Neutrophil (primary cell): ENCODE results near the gene NEU3.
"Not testable (repeated sequence)": the region's sequence is repeated elsewhere in the genome, so short reads cannot be mapped to it uniquely, and the experiment has no call there.

Experiments used
- H3K27ac ChIP-seq: fragments of 200-600 bp; sonication (generic); 2 replicates; pipeline ENCODE4 v1.5.1; 2016; ENCODE audit warnings: mild to moderate bottlenecking, moderate library complexity
- H3K27me3 ChIP-seq: fragments of 200-600 bp; sonication (generic); 2 replicates; pipeline ENCODE4 v1.6.0; 2016; ENCODE audit warnings: mild to moderate bottlenecking
- H3K36me3 ChIP-seq: fragments of 200-600 bp; sonication (generic); 2 replicates; pipeline ENCODE4 v1.5.1; 2017
- H3K4me1 ChIP-seq, 2 experiments: fragments of 200-600 bp in 1 of 2; sonication (generic) in 1 of 2; 1 replicate in 1 of 2; 2 replicates in 1 of 2; pipeline versions ENCODE4 v1.5.1 to v1.6.1; 2013 to 2016; ENCODE audit warnings: low read depth in 1 of 2, low read length in 1 of 2, mild to moderate bottlenecking in 1 of 2, moderate library complexity in 1 of 2; ENCODE audit not compliant: control insufficient read depth in 1 of 2, insufficient read depth in 1 of 2
- H3K4me3 ChIP-seq, 2 experiments: fragments of 200-600 bp in 1 of 2; sonication (generic) in 1 of 2; 1 replicate in 1 of 2; 2 replicates in 1 of 2; pipeline ENCODE4 v1.5.1; 2013 to 2016; ENCODE audit warnings: low read depth in 1 of 2, low read length in 1 of 2, mild to moderate bottlenecking in 1 of 2, moderate library complexity in 1 of 2
- H3K9me3 ChIP-seq: fragments of 200-600 bp; sonication (generic); 2 replicates; pipeline ENCODE4 v1.5.1; 2016
- CTCF ChIP-seq: fragments of 200-600 bp; sonication (generic); IDR thresholded peaks from 2 replicates; pipeline ENCODE4 v1.5.1; 2016; ENCODE audit warnings: antibody characterized with exemption

NEU3 gene

GRCh38 chr11:75014129-75014528 is 25.4 kb downstream of the NEU3 start:
- Histone ChIP-seq H3K9me3 (no peaks in the 10 kb centered on the region), H3K4me1 (no peaks in the 10 kb centered on the region), H3K4me3 (no peak overlapping the region), H3K27me3 (no peaks in the 10 kb centered on the region), H3K36me3 (peaks cover 35% of the 10 kb centered on the region), H3K27ac (no peak overlapping the region)
- TF ChIP-seq CTCF: no peak

DNA sequence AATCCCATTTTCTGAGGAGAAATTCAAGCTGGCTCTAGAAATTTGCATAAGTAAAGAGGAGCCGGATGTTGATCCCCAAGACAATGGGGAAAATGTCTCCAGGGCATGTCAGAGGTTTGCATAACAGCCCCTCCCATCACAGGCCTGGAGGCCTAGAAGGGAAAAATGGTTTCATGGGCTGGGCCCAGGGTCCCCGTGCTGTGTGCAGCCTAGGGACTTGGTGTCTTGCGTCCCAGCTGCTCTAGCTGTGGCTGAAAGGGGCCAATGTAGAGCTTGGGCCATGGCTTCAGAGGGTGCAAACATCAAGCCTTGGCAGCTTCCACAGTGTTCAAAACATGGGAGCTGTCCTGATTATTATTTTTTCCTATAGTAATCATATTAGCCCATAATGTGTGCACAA is 30.5 kb downstream of the NEU3 start:
- H3K27ac ChIP-seq, H3K4me1 ChIP-seq, H3K4me3 ChIP-seq, H3K27me3 ChIP-seq, H3K36me3 ChIP-seq, H3K9me3 ChIP-seq: not testable (repeated sequence)

- H3K27me3 ChIP-seq, H3K36me3 ChIP-seq, H3K9me3 ChIP-seq, H3K4me3 ChIP-seq, H3K4me1 ChIP-seq, H3K27ac ChIP-seq: not testable (repeated sequence)
Measured at GRCh38 chr11:75020328-75020727, 31.6 kb downstream of the NEU3 start.

DNA sequence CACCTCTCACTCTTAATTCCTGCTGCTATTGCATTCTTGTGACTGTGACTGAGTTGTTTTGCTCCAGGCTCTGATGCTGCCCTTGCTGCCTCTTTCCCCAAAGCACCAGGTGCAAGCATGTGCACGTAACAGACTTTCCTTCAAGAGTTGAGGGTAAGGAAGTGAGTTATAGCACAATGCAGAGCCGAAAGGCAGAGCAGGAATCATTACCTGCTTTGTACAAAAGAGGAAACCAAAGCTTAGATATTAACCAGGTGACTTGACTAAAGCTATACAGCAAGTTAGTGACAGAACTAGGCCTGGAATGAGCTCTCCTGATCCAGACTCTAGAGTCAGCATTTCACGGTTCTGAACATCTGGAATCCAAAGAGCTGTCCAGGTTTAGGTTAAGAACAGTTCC is 33.6 kb downstream of the NEU3 start:
- no peaks in the 10 kb centered on the region for H3K9me3 ChIP-seq

DNA sequence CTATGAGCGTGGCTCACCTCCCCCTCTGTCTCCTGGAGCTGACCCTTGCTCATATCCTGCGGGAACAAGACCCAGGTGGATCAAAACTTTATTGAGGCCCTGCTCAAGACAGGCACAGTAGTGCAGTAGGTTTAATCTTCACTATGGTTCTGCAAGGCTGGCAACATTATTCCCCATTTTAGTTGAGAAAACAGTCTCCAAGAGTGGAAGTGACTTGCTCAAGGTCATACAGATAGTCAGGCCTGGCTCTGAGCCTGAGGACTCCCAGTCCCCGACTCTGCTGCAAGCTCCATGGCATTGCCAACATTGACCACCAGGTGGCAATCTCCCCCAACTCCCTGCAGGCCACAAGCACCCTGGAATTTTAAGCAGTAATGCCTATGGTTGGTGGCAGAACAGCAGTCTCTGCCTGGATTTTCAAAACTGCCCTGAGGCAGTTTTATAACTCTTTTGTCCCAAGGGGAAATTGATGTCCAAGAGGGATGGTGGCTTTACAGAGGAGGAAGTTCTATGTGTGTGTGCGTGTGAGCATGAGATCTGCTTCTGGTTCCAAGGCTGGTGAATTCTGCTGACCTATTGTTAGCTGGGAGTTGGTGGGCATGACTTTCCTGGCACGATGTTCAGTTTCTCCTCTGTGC is 34.1 kb downstream of the NEU3 start:
- Histone ChIP-seq H3K9me3 (no peaks in the 10 kb centered on the region), H3K27ac (no peak overlapping the region), H3K4me3 (no peak overlapping the region), H3K4me1 (no peaks in the 10 kb centered on the region), H3K36me3 (no peaks in the 10 kb centered on the region), H3K27me3 (no peaks in the 10 kb centered on the region)
- peak; percentile 89 for TF ChIP-seq CTCF

More for the DNA sequence above, 33.6 kb downstream of the NEU3 start:
- Histone ChIP-seq H3K36me3 (no peaks in the 10 kb centered on the region), H3K4me3 (no peak overlapping the region), H3K27me3 (no peaks in the 10 kb centered on the region), H3K4me1 (no peaks in the 10 kb centered on the region), H3K27ac (no peak overlapping the region)
- TF ChIP-seq CTCF: no peak

- Histone ChIP-seq H3K4me3 (no peak overlapping the region), H3K27me3 (no peaks in the 10 kb centered on the region), H3K36me3 (no peaks in the 10 kb centered on the region), H3K27ac (no peak overlapping the region), H3K9me3 (no peaks in the 10 kb centered on the region), H3K4me1 (no peaks in the 10 kb centered on the region)
- TF ChIP-seq CTCF: no peak
Measured at GRCh38 chr11:75023446-75024067, 34.8 kb downstream of the NEU3 start.
